Measurements from ENCODE around the gene CCR6.

DNA sequence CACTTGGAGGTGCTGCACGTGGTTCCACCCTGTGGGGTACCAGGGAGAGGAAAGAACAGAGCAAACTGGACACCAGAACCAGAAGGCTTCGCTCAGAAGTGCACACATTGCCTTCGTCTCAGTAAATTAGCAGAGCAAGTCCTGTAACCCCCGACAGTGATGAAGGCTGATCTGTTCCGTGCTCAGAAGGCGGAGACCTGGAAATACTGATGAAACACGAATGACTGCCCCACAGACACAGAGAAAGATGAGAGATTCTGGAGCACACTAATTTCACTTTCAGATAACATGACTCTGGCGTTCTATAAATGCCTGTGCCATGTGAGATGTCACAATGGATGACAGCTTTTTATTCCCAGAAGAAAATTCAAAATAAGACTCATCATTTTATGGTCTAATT lies 44.2 kb upstream of the CCR6 start:
- TF ChIP-seq, protein P1, sequence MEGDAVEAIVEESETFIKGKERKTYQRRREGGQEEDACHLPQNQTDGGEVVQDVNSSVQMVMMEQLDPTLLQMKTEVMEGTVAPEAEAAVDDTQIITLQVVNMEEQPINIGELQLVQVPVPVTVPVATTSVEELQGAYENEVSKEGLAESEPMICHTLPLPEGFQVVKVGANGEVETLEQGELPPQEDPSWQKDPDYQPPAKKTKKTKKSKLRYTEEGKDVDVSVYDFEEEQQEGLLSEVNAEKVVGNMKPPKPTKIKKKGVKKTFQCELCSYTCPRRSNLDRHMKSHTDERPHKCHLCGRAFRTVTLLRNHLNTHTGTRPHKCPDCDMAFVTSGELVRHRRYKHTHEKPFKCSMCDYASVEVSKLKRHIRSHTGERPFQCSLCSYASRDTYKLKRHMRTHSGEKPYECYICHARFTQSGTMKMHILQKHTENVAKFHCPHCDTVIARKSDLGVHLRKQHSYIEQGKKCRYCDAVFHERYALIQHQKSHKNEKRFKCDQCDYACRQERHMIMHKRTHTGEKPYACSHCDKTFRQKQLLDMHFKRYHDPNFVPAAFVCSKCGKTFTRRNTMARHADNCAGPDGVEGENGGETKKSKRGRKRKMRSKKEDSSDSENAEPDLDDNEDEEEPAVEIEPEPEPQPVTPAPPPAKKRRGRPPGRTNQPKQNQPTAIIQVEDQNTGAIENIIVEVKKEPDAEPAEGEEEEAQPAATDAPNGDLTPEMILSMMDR (IDR thresholded peaks at IDR 0.05) = no peak
- TF ChIP-seq, protein P2, sequence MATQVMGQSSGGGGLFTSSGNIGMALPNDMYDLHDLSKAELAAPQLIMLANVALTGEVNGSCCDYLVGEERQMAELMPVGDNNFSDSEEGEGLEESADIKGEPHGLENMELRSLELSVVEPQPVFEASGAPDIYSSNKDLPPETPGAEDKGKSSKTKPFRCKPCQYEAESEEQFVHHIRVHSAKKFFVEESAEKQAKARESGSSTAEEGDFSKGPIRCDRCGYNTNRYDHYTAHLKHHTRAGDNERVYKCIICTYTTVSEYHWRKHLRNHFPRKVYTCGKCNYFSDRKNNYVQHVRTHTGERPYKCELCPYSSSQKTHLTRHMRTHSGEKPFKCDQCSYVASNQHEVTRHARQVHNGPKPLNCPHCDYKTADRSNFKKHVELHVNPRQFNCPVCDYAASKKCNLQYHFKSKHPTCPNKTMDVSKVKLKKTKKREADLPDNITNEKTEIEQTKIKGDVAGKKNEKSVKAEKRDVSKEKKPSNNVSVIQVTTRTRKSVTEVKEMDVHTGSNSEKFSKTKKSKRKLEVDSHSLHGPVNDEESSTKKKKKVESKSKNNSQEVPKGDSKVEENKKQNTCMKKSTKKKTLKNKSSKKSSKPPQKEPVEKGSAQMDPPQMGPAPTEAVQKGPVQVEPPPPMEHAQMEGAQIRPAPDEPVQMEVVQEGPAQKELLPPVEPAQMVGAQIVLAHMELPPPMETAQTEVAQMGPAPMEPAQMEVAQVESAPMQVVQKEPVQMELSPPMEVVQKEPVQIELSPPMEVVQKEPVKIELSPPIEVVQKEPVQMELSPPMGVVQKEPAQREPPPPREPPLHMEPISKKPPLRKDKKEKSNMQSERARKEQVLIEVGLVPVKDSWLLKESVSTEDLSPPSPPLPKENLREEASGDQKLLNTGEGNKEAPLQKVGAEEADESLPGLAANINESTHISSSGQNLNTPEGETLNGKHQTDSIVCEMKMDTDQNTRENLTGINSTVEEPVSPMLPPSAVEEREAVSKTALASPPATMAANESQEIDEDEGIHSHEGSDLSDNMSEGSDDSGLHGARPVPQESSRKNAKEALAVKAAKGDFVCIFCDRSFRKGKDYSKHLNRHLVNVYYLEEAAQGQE (IDR thresholded peaks at IDR 0.05; ENCODE audit: insufficient read depth in 1 of 2, low read depth in 2 of 2, low read length in 1 of 2) = no peak
